NK-92 (cell line): ENCODE results near the gene KCNT2.
"Not testable (repeated sequence)": the region's sequence is repeated elsewhere in the genome, so short reads cannot be mapped to it uniquely, and the experiment has no call there.

Experiments
- DNase-seq: peaks from one replicate; lab custom pipeline; 2025; ENCODE audit not compliant: unreplicated experiment; lab: John Stamatoyannopoulos, UW

Gene KCNT2

GRCh38 chr1:196593955-196594354 lies 14.3 kb downstream of the KCNT2 start:
- no peak for DNase-seq

- DNase-seq: no peak
Observed at GRCh38 chr1:196590959-196591358, 17.3 kb downstream of the KCNT2 start.

GRCh38 chr1:196590012-196590708 lies 18.1 kb downstream of the KCNT2 start:
- no peak for DNase-seq

GRCh38 chr1:196584696-196585095 lies 23.5 kb downstream of the KCNT2 start:
- no peak for DNase-seq

- DNase-seq: no peak
Observed at GRCh38 chr1:196577386-196577785, 30.9 kb downstream of the KCNT2 start.

- no peak for DNase-seq
Observed at GRCh38 chr1:196573226-196573625, 35.0 kb downstream of the KCNT2 start.

- DNase-seq: no peak
Observed at GRCh38 chr1:196567238-196567637, 41.0 kb downstream of the KCNT2 start.

- DNase-seq: no peak
Observed at GRCh38 chr1:196563768-196564167, 44.5 kb downstream of the KCNT2 start.

GRCh38 chr1:196559314-196559713 lies 48.9 kb downstream of the KCNT2 start:
- DNase-seq: no peak

GRCh38 chr1:196558411-196558810 lies 49.8 kb downstream of the KCNT2 start:
- DNase-seq: no peak

- DNase-seq: no peak
Observed at GRCh38 chr1:196557797-196558196, 50.4 kb downstream of the KCNT2 start.

- DNase-seq: no peak
Observed at GRCh38 chr1:196550731-196551130, 57.5 kb downstream of the KCNT2 start.

- no peak for DNase-seq
Observed at GRCh38 chr1:196546272-196547111, 61.7 kb downstream of the KCNT2 start.

GRCh38 chr1:196545222-196545621 lies 63.0 kb downstream of the KCNT2 start:
- DNase-seq: no peak

GRCh38 chr1:196544617-196545016 lies 63.6 kb downstream of the KCNT2 start:
- DNase-seq: no peak

- DNase-seq: no peak
Observed at GRCh38 chr1:196543833-196544232, 64.4 kb downstream of the KCNT2 start.

GRCh38 chr1:196538473-196538872 lies 69.8 kb downstream of the KCNT2 start:
- DNase-seq: no peak

- no peak for DNase-seq
Observed at GRCh38 chr1:196535727-196536126, 72.5 kb downstream of the KCNT2 start.

- DNase-seq: no peak
Observed at GRCh38 chr1:196531737-196532524, 76.3 kb downstream of the KCNT2 start.

GRCh38 chr1:196527919-196528318 lies 80.3 kb downstream of the KCNT2 start:
- DNase-seq: no peak

- DNase-seq: not testable (repeated sequence)
Observed at GRCh38 chr1:196522574-196523345, 85.5 kb downstream of the KCNT2 start.
